HCT116 (cell line): ENCODE measurements around the gene FOXL2NB. TPM values are rescaled to one million over a fixed set of nuclear protein-coding genes. Genes with fewer than 3 reads are reported as not detected.

ENCODE experiments used
- ATAC-seq: fragments of 200-7000 bp; cut with Tn5 transposase; 2 replicates; pipeline ENCODE4 v1.9.1; 2020; ENCODE audit warnings: mild to moderate bottlenecking, moderate library complexity
- BruUV-seq: library from RNA; stranded (reverse); fragments of 400-500 nt; replicated peaks from 2 replicates; lab custom pipeline; 2021; lab: Mats Ljungman, UMichigan
- CTCF ChIA-PET: fragments of 300-600 bp; sonication (Branson Sonifier 250); formaldehyde crosslinking; loops from one replicate; lab custom pipeline; 2021; ENCODE audit warnings: antibody characterized with exemption; lab: Charles Lee
- POLR2A ChIA-PET: fragments of 300-600, 350-600 bp; sonication (Branson Sonifier 250); formaldehyde crosslinking; loops from one replicate; lab custom pipeline; 2021; ENCODE audit warnings: antibody characterized with exemption; lab: Charles Lee
- RAD21 ChIA-PET, 2 experiments: fragments of 300-600 bp; sonication (Branson Sonifier 250); formaldehyde crosslinking; loops; one replicate each; lab custom pipeline; 2023; ENCODE audit warnings: low total read pairs in 2 of 2; ENCODE audit not compliant: uncharacterized antibody in 2 of 2, unreplicated experiment in 2 of 2, low non-redundant PET in 1 of 2; lab: Charles Lee
- DNase-seq: peaks from one replicate; pipeline ENCODE4 v3.0.0-alpha.2; 2010; ENCODE audit warnings: low read depth, low spot score
- H2AFZ ChIP-seq: fragments of 200-600 bp; shearing (Covaris generic), sonication (generic); 2 replicates; pipeline ENCODE4 v1.6.1; 2017; ENCODE audit warnings: low read depth, mixed run types, mixed read lengths, antibody characterized with exemption, low read length; ENCODE audit not compliant: poor library complexity, severe bottlenecking
- H3K27ac ChIP-seq: 2 replicates; pipeline ENCODE4 v1.5.1; 2012; ENCODE audit warnings: low read depth, low read length
- H3K27me3 ChIP-seq: fragments of 200-600 bp; sonication (generic); 2 replicates; pipeline ENCODE4 v1.6.1; 2016; ENCODE audit warnings: mixed run types, low read length, mixed read lengths; ENCODE audit not compliant: insufficient read depth
- H3K36me3 ChIP-seq, 2 experiments: fragments of 200-500 bp in 1 of 2; fragments of 200-600 bp in 1 of 2; sonication (Bioruptor generic) in 1 of 2; sonication (generic) in 1 of 2; 2 replicates each; pipeline versions ENCODE4 v1.5.1 to v1.6.1; 2014 to 2016; ENCODE audit warnings: low read length in 2 of 2, inconsistent platforms in 1 of 2, mixed read lengths in 1 of 2, mixed run types in 1 of 2; ENCODE audit not compliant: insufficient read depth in 2 of 2, control insufficient read depth in 1 of 2
- H3K4me1 ChIP-seq, 2 experiments: fragments of 200-600 bp in 1 of 2; sonication (generic) in 1 of 2; 2 replicates each; pipeline versions ENCODE4 v1.5.1 to v1.6.1; 2012 to 2017; ENCODE audit warnings: low read length in 2 of 2, inconsistent platforms in 1 of 2, mild to moderate bottlenecking in 1 of 2, mixed read lengths in 1 of 2, mixed run types in 1 of 2, moderate library complexity in 1 of 2; ENCODE audit not compliant: insufficient read depth in 2 of 2, control insufficient read depth in 1 of 2
- H3K4me2 ChIP-seq: fragments of 200-600 bp; sonication (generic); 2 replicates; pipeline ENCODE4 v1.6.1; 2017; ENCODE audit warnings: mixed run types, low read length, mixed read lengths
- H3K4me3 ChIP-seq, 2 experiments: fragments of 200-600 bp in 1 of 2; sonication (generic) in 1 of 2; replicated peaks in 1 of 2; 2 replicates each; pipeline ENCODE4 v1.5.1; 2011 to 2016; ENCODE audit warnings: low read length in 2 of 2, control low read depth in 1 of 2, low read depth in 1 of 2, mild to moderate bottlenecking in 1 of 2, mixed read lengths in 1 of 2, mixed run types in 1 of 2
- H3K79me2 ChIP-seq: fragments of 200-600 bp; sonication (generic); 2 replicates; pipeline ENCODE4 v1.6.1; 2017; ENCODE audit warnings: mild to moderate bottlenecking, mixed run types, low read length, moderate library complexity, mixed read lengths; ENCODE audit not compliant: insufficient read depth
- H3K9ac ChIP-seq: fragments of 200-600 bp; sonication (generic); 2 replicates; pipeline ENCODE4 v1.6.1; 2016; ENCODE audit warnings: low read length, mixed read lengths
- H3K9me2 ChIP-seq: fragments of 200-600 bp; sonication (generic), shearing (Covaris generic); 2 replicates; pipeline ENCODE4 v1.6.1; 2017; ENCODE audit warnings: mixed run types, mild to moderate bottlenecking, moderate library complexity; ENCODE audit not compliant: insufficient read depth
- H3K9me3 ChIP-seq, 2 experiments: fragments of 200-500 bp in 1 of 2; fragments of 200-600 bp in 1 of 2; sonication (Bioruptor generic) in 1 of 2; sonication (generic) in 1 of 2; 2 replicates each; pipeline ENCODE4 v1.6.1; 2014 to 2017; ENCODE audit warnings: low read length in 2 of 2, mixed read lengths in 2 of 2, inconsistent platforms in 1 of 2, low read depth in 1 of 2, mild to moderate bottlenecking in 1 of 2, mixed run types in 1 of 2, moderate library complexity in 1 of 2; ENCODE audit not compliant: control insufficient read depth in 1 of 2, insufficient read depth in 1 of 2
- H4K20me1 ChIP-seq: fragments of 200-600 bp; sonication (generic), shearing (Covaris generic); 2 replicates; pipeline ENCODE4 v1.6.1; 2017; ENCODE audit warnings: mixed run types, mild to moderate bottlenecking, moderate library complexity; ENCODE audit not compliant: insufficient read depth
- ELF1 ChIP-seq: IDR thresholded peaks from 2 replicates; pipeline ENCODE4 v1.6.1; 2012; ENCODE audit warnings: low read depth, borderline replicate concordance
- FOSL1 ChIP-seq: IDR thresholded peaks from 2 replicates; pipeline ENCODE4 v1.6.1; 2012; ENCODE audit warnings: low read depth
- MAX ChIP-seq: IDR thresholded peaks from 2 replicates; pipeline ENCODE4 v1.6.1; 2012
- POLR2A ChIP-seq: IDR thresholded peaks from 2 replicates; pipeline ENCODE4 v1.7.0; 2011; ENCODE audit warnings: borderline replicate concordance; ENCODE audit not compliant: insufficient read depth, insufficient read length; ENCODE audit errors: extremely low read depth
- POLR2AphosphoS5 ChIP-seq: IDR thresholded peaks from 2 replicates; pipeline ENCODE4 v1.6.1; 2011; ENCODE audit warnings: mild to moderate bottlenecking, low read depth, low read length, moderate library complexity
- SRF ChIP-seq: IDR thresholded peaks from 2 replicates; pipeline ENCODE4 v1.6.1; 2012; ENCODE audit warnings: low read depth
- YY1 ChIP-seq: IDR thresholded peaks from 2 replicates; pipeline ENCODE4 v1.6.1; 2011; ENCODE audit warnings: low read length, low read depth, moderate library complexity, mild to moderate bottlenecking; ENCODE audit not compliant: insufficient replicate concordance; ENCODE audit errors: extremely low read depth
- ZFX ChIP-seq: fragments of 450-650 bp; IDR thresholded peaks from 2 replicates; pipeline ENCODE4 v1.6.1; 2017
- ZNF274 ChIP-seq: fragments of 200-500 bp; sonication (Bioruptor generic); IDR thresholded peaks from 2 replicates; pipeline ENCODE4 v1.6.1; 2014; ENCODE audit warnings: mild to moderate bottlenecking, low read depth, low read length, inconsistent platforms
- intact Hi-C: fragments of 100-400 bp; cut with micrococcal nuclease; formaldehyde crosslinking; loops from 2 replicates; pipeline ENCODE4 v1.10.0; 2022
- total RNA-seq: library from RNA; stranded (reverse); gene quantifications from one replicate; pipeline ENCODE4 v1.2.1, GENCODE V29; 2021; ENCODE audit not compliant: unreplicated experiment
- TF ChIP-seq, protein P1 (sequence below): IDR thresholded peaks from 2 replicates; pipeline ENCODE4 v1.6.1; 2011; ENCODE audit warnings: mild to moderate bottlenecking, low read length, moderate library complexity; ENCODE audit not compliant: insufficient replicate concordance; ENCODE audit errors: extremely low read depth

FOXL2NB gene
- total RNA-seq, 1 experiment from 2014 or later, result 0.93 TPM

- TF ChIP-seq, protein P1, sequence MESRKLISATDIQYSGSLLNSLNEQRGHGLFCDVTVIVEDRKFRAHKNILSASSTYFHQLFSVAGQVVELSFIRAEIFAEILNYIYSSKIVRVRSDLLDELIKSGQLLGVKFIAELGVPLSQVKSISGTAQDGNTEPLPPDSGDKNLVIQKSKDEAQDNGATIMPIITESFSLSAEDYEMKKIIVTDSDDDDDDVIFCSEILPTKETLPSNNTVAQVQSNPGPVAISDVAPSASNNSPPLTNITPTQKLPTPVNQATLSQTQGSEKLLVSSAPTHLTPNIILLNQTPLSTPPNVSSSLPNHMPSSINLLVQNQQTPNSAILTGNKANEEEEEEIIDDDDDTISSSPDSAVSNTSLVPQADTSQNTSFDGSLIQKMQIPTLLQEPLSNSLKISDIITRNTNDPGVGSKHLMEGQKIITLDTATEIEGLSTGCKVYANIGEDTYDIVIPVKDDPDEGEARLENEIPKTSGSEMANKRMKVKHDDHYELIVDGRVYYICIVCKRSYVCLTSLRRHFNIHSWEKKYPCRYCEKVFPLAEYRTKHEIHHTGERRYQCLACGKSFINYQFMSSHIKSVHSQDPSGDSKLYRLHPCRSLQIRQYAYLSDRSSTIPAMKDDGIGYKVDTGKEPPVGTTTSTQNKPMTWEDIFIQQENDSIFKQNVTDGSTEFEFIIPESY, result no peak
- TF ChIP-seq MAX (no peak), YY1 (no peak), FOSL1 (no peak), ELF1 (no peak), SRF (no peak)
These were observed 13.8 kb upstream of the FOXL2NB start (continued) for GRCh38 chr3:138933068-138933668.

GRCh38 chr3:138933981-138934691, 12.9 kb upstream of the FOXL2NB start:
- no peaks in the 10 kb centered on the region for H3K9me3 ChIP-seq
- peak overlapping the region; percentile 88 for H2AFZ ChIP-seq
- H3K36me3 ChIP-seq, result no peaks in the 10 kb centered on the region
- no peak overlapping the region for H3K27ac ChIP-seq
- intact Hi-C loops, result no loop called here
- H3K4me1 ChIP-seq, result peaks cover 6 to 18% of the 10 kb centered on the region in 2 experiments; a peak in 3 of 4 replicates
- BruUV-seq, result no TSS peak
- no peak overlapping the region for H3K4me3 ChIP-seq
- POLR2A ChIA-PET, result interaction anchor here (0.6 kb wide), 1 partner anchor 27 kb away, joined by 3 read pairs; no protein-coding TSS in a partner anchor
- H3K79me2 ChIP-seq, result no peaks in the 10 kb centered on the region
- H3K4me2 ChIP-seq, result no peak overlapping the region
- no peak overlapping the region for H3K9ac ChIP-seq
- DNase-seq (no peak), ATAC-seq (no peak)
- CTCF ChIA-PET, result interaction anchor here (0.7 to 5.7 kb wide), 7 partner anchors 12 to 455 kb away, joined by 3 to 82 read pairs (median 5); no protein-coding TSS in a partner anchor
- H3K27me3 ChIP-seq, result no peaks in the 10 kb centered on the region
- no peaks in the 10 kb centered on the region for H3K9me2 ChIP-seq
- no peaks in the 10 kb centered on the region for H4K20me1 ChIP-seq
- TF ChIP-seq ZFX (no peak), FOSL1 (no peak), POLR2AphosphoS5 (no peak), ELF1 (no peak), ZNF274 (no peak), POLR2A (no peak)
- TF ChIP-seq, protein P1, result no peak
- RAD21 ChIA-PET, result no interaction called here
